ENCODE data around the gene WAPL. TPM values are rescaled to one million over a fixed set of nuclear protein-coding genes. Genes with fewer than 3 reads are reported as not detected.

The WAPL gene
- total and polyA plus RNA-seq, 2 of the 4 experiments (the other 2 are of a cell fraction): 11.5 to 31.7 TPM

- Histone ChIP-seq H3K9me1 (ENCODE audit: insufficient read depth, low read length) (peaks cover 11% of the 10 kb centered on the region), H2AK5ac (ENCODE audit: low read depth, low read length) (no peak overlapping the region), H2BK5ac (ENCODE audit: low read depth, low read length, poor library complexity, severe bottlenecking) (no peak overlapping the region), H3K4me3 (ENCODE audit: insufficient read depth, low read depth, low read length) (no peak overlapping the region), H3K27me3 (ENCODE audit: control insufficient read depth, insufficient read depth, low read length) (no peaks in the 10 kb centered on the region), H2BK20ac (ENCODE audit: low read depth, low read length) (no peak overlapping the region), H3K18ac (ENCODE audit: low read depth, low read length) (no peak overlapping the region; the same call in 1 of the 2 replicates), H4K5ac (ENCODE audit: low read depth, low read length) (no peak overlapping the region), H2AK9ac (replicated peaks; ENCODE audit: low read depth, low read length, poor library complexity) (no peak overlapping the region), H2BK15ac (ENCODE audit: low read depth, low read length) (no peak overlapping the region), H3K36me3 (ENCODE audit: control insufficient read depth, insufficient read depth, low read length) (peaks cover 24% of the 10 kb centered on the region), H2BK120ac (ENCODE audit: low read depth, low read length) (no peak overlapping the region), H2AFZ (replicated peaks; ENCODE audit: low read length, poor library complexity) (no peak overlapping the region), H3K14ac (replicated peaks; ENCODE audit: low read depth, low read length) (no peak overlapping the region), H4K8ac (ENCODE audit: low read depth in 2 of 2, low read length in 2 of 2) (no peak overlapping the region), H3K56ac (ENCODE audit: extremely low read depth, insufficient read depth, low read length) (no peak overlapping the region), H3K4me1 (ENCODE audit: control insufficient read depth, insufficient read depth, low read length) (peaks cover 6% of the 10 kb centered on the region), H3K23ac (ENCODE audit: low read depth, low read length) (no peak overlapping the region), H4K20me1 (ENCODE audit: insufficient read depth, low read length) (peaks cover 52% of the 10 kb centered on the region), H3K79me1 (ENCODE audit: low read depth in 1 of 2, low read length in 2 of 2) (peaks cover 21 to 42% of the 10 kb centered on the region in 2 experiments), H3K27ac (ENCODE audit: insufficient read depth, low read length) (no peak overlapping the region), H3K9ac (ENCODE audit: low read depth, low read length) (no peak overlapping the region), H3K4me2 (ENCODE audit: low read depth, low read length) (no peak overlapping the region), H4K91ac (ENCODE audit: insufficient read depth, low read depth, low read length) (no peak overlapping the region), H3K9me3 (ENCODE audit: control insufficient read depth, insufficient read depth, low read length) (no peaks in the 10 kb centered on the region), H3K4ac (ENCODE audit: low read depth, low read length) (no peak overlapping the region)
- TF ChIP-seq RFX5 (IDR thresholded peaks at IDR 0.05; ENCODE audit: low read depth, low read length) (no peak), CEBPB (IDR thresholded peaks at IDR 0.05; ENCODE audit: low read depth, low read length) (no peak), SMC3 (IDR thresholded peaks at IDR 0.05; ENCODE audit: low read depth, low read length) (no peak), CHD1 (IDR thresholded peaks at IDR 0.05; ENCODE audit: low read depth, low read length) (no peak), ELK1 (IDR thresholded peaks at IDR 0.05; ENCODE audit: borderline replicate concordance, low read depth, low read length) (no peak), NFE2L2 (IDR thresholded peaks at IDR 0.05; ENCODE audit: low read depth, low read length) (no peak), MAFK (IDR thresholded peaks at IDR 0.05; ENCODE audit: low read depth, low read length) (no peak), FOS (IDR thresholded peaks at IDR 0.05; ENCODE audit: low read depth, low read length) (no peak)
- TF ChIP-seq, protein P1, sequence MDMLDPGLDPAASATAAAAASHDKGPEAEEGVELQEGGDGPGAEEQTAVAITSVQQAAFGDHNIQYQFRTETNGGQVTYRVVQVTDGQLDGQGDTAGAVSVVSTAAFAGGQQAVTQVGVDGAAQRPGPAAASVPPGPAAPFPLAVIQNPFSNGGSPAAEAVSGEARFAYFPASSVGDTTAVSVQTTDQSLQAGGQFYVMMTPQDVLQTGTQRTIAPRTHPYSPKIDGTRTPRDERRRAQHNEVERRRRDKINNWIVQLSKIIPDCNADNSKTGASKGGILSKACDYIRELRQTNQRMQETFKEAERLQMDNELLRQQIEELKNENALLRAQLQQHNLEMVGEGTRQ (IDR thresholded peaks at IDR 0.05; ENCODE audit: low read depth, low read length): no peak
- TF ChIP-seq, protein P2, sequence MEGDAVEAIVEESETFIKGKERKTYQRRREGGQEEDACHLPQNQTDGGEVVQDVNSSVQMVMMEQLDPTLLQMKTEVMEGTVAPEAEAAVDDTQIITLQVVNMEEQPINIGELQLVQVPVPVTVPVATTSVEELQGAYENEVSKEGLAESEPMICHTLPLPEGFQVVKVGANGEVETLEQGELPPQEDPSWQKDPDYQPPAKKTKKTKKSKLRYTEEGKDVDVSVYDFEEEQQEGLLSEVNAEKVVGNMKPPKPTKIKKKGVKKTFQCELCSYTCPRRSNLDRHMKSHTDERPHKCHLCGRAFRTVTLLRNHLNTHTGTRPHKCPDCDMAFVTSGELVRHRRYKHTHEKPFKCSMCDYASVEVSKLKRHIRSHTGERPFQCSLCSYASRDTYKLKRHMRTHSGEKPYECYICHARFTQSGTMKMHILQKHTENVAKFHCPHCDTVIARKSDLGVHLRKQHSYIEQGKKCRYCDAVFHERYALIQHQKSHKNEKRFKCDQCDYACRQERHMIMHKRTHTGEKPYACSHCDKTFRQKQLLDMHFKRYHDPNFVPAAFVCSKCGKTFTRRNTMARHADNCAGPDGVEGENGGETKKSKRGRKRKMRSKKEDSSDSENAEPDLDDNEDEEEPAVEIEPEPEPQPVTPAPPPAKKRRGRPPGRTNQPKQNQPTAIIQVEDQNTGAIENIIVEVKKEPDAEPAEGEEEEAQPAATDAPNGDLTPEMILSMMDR (conservative IDR thresholded peaks at IDR 0.05; ENCODE audit: low read depth, low read length): no peak
- in situ Hi-C loops (cut with MboI; ENCODE audit: low sequenced_read_pairs) (loop anchor here (25.0 kb wide), 1 partner anchor 381 kb away; no protein-coding TSS in a partner anchor), intact Hi-C loops (cut with micrococcal nuclease) (no loop called here), dilution Hi-C loops (cut with HindIII; ENCODE audit: low sequenced_read_pairs, unreplicated experiment) (no loop called here)
- ChIA-PET CTCF (no interaction called here), POLR2A (ENCODE audit: unreplicated experiment) (no interaction called here)
- BruUV-seq (replicated peaks): no TSS peak
- ATAC-seq (ENCODE audit: low read depth): no peak
- no CpG with 5 or more reads among the region's 2 CpGs for WGBS, 2 experiments (ENCODE audit: extremely low coverage in 2 of 2, insufficient read length in 1 of 2)
- no peak for DNase-seq
Observed at GRCh38 chr10:86506062-86506461, 15.5 kb downstream of the WAPL start.

All from IMR-90 (cell line).